ENCODE results near the gene KCNIP1. TPM values are rescaled to one million over a fixed set of nuclear protein-coding genes. Genes with fewer than 3 reads are reported as not detected.

KCNIP1 gene
- total and polyA plus RNA-seq, 2 of the 8 experiments (the other 6 are each of a cell fraction or from before 2014, with no cell fraction given): 0.52 to 0.83 TPM

- TF ChIP-seq CHD7 (IDR thresholded peaks at IDR 0.05; ENCODE audit: insufficient replicate concordance, low read length) (no peak), USF2 (IDR thresholded peaks at IDR 0.05; ENCODE audit: low read length) (no peak), RAD21 (IDR thresholded peaks at IDR 0.05 in 1 of 2, conservative IDR thresholded peaks at IDR 0.05 in 1 of 2; ENCODE audit: low read depth in 2 of 2, low read length in 2 of 2) (no peak), CBX8 (IDR thresholded peaks at IDR 0.05; ENCODE audit: borderline replicate concordance, low read depth, low read length) (no peak), RBBP5 (IDR thresholded peaks at IDR 0.05; ENCODE audit: borderline replicate concordance, low read depth, low read length) (no peak), RFX5 (IDR thresholded peaks at IDR 0.05; ENCODE audit: borderline replicate concordance, low read depth, low read length) (no peak), ZNF274 (IDR thresholded peaks at IDR 0.05; ENCODE audit: borderline replicate concordance, extremely low read depth, low read length) (no peak), GTF2F1 (IDR thresholded peaks at IDR 0.05; ENCODE audit: borderline replicate concordance, low read depth, low read length) (no peak), JUN (IDR thresholded peaks at IDR 0.05; ENCODE audit: low read depth, low read length) (no peak)
Observed at GRCh38 chr5:170740551-170741205, 236.9 kb downstream of the KCNIP1 start (continued).

Measured in H1 (cell line).